T-helper 2 cell (primary cell): ENCODE measurements around the gene DCDC2B.
A peak's percentile ranks its signal among the peaks of the same experiment; 100 is the strongest.
"Not testable (repeated sequence)": the region's sequence is repeated elsewhere in the genome, so short reads cannot be mapped to it uniquely, and the experiment has no call there.

Experiments
- DNase-seq, 5 experiments: peaks; one replicate each; pipeline versions ENCODE4 v3.0.0 to v3.0.0-alpha.2; 2012 to 2022

DCDC2B gene

GRCh38 chr1:32228771-32229170 is 19.9 kb downstream of the DCDC2B start:
- DNase-seq: no peak

GRCh38 chr1:32231843-32232432 is 23.0 kb downstream of the DCDC2B start:
- no peak for DNase-seq

- DNase-seq: no peak
These were observed 23.8 kb downstream of the DCDC2B start for GRCh38 chr1:32232558-32233304.

- DNase-seq: no peak
These were observed 25.9 kb downstream of the DCDC2B start for GRCh38 chr1:32234792-32235191.

GRCh38 chr1:32239337-32239736 is 30.4 kb downstream of the DCDC2B start:
- no peak for DNase-seq

- no peak for DNase-seq
These were observed 30.9 kb downstream of the DCDC2B start for GRCh38 chr1:32239790-32240139.

- peak; percentile 23 to 63 (median 55) for DNase-seq
These were observed 31.5 kb downstream of the DCDC2B start for GRCh38 chr1:32240140-32240951.

GRCh38 chr1:32241001-32241763 is 32.3 kb downstream of the DCDC2B start:
- DNase-seq: peak in 2 of 5 experiments; percentile 21 to 50

- no peak for DNase-seq
These were observed 33.5 kb downstream of the DCDC2B start for GRCh38 chr1:32242341-32242851.

GRCh38 chr1:32246888-32247273 is 38.0 kb downstream of the DCDC2B start, which contains the start of gene FAM167B:
Gene FAM167B (plus strand): TSS chr1:32247222. CDS start chr1:32247422, 200 bp downstream.
- no peak for DNase-seq

- DNase-seq: no peak
These were observed 38.6 kb downstream of the DCDC2B start for GRCh38 chr1:32247452-32247851.

GRCh38 chr1:32247983-32248889 is 39.3 kb downstream of the DCDC2B start:
- DNase-seq: peak; percentile 53 to 81 (median 69)

- peak; percentile 38 to 97 (median 75) for DNase-seq
These were observed 41.1 kb downstream of the DCDC2B start for GRCh38 chr1:32249831-32250525.

- peak in 4 of 5 experiments; percentile 50 to 90 (median 56) for DNase-seq
These were observed 42.2 kb downstream of the DCDC2B start, which contains the start of gene LCK for GRCh38 chr1:32250893-32251716. Gene LCK (plus strand): TSS chr1:32251265. CDS start chr1:32274330, 23,065 bp downstream.

- DNase-seq: peak in 2 of 5 experiments; percentile 27 to 86
These were observed 46.5 kb downstream of the DCDC2B start for GRCh38 chr1:32255072-32256071.

GRCh38 chr1:32256473-32257226 is 47.8 kb downstream of the DCDC2B start:
- peak in 2 of 5 experiments; percentile 13 to 81 for DNase-seq

- no peak for DNase-seq
These were observed 48.3 kb downstream of the DCDC2B start for GRCh38 chr1:32257227-32257508.

- DNase-seq: not testable (repeated sequence)
These were observed 54.3 kb downstream of the DCDC2B start for GRCh38 chr1:32263236-32263593.
